Stimulated activated naive B cell treated with anti-CD40 and anti-IgM and Interleukin-4, amounts not matched to agents 10 μg/mL and 1 μg/mL and 100 μg/mL, for 72 hours (primary cell): ENCODE data around the gene SPDYE1.

Experiments
- ATAC-seq, 2 donors: fragments of 150-1000 bp; cut with Tn5 transposase; replicated peaks; 2 replicates each; pipeline ENCODE4 v1.10.0; 2021; ENCODE audit warnings: moderate library complexity in 1 of 2
- DNase-seq: peaks from one replicate; pipeline ENCODE4 v3.0.0; 2021
- H3K27ac Mint-ChIP-seq: one replicate; pipeline ENCODE4 v1.8.0; 2022; ENCODE audit warnings: mild to moderate bottlenecking, mixed read lengths
- H3K27me3 Mint-ChIP-seq, 2 donors: one replicate each; pipeline ENCODE4 v1.8.0; 2022; ENCODE audit warnings: mixed read lengths in 2 of 2
- H3K36me3 Mint-ChIP-seq, 2 donors: one replicate each; pipeline ENCODE4 v1.8.0; 2022; ENCODE audit warnings: mixed read lengths in 2 of 2, mild to moderate bottlenecking in 1 of 2
- H3K4me1 Mint-ChIP-seq, 2 donors: one replicate each; pipeline ENCODE4 v1.8.0; 2022; ENCODE audit warnings: mixed read lengths in 2 of 2, mild to moderate bottlenecking in 1 of 2
- H3K4me3 Mint-ChIP-seq, 2 donors: one replicate each; pipeline ENCODE4 v1.8.0; 2022; ENCODE audit warnings: mild to moderate bottlenecking in 2 of 2, mixed read lengths in 2 of 2, moderate library complexity in 1 of 2
- H3K9me3 Mint-ChIP-seq, 2 donors: one replicate each; pipeline ENCODE4 v1.8.0; 2022; ENCODE audit warnings: mixed read lengths in 2 of 2, mild to moderate bottlenecking in 1 of 2

Gene SPDYE1

DNA sequence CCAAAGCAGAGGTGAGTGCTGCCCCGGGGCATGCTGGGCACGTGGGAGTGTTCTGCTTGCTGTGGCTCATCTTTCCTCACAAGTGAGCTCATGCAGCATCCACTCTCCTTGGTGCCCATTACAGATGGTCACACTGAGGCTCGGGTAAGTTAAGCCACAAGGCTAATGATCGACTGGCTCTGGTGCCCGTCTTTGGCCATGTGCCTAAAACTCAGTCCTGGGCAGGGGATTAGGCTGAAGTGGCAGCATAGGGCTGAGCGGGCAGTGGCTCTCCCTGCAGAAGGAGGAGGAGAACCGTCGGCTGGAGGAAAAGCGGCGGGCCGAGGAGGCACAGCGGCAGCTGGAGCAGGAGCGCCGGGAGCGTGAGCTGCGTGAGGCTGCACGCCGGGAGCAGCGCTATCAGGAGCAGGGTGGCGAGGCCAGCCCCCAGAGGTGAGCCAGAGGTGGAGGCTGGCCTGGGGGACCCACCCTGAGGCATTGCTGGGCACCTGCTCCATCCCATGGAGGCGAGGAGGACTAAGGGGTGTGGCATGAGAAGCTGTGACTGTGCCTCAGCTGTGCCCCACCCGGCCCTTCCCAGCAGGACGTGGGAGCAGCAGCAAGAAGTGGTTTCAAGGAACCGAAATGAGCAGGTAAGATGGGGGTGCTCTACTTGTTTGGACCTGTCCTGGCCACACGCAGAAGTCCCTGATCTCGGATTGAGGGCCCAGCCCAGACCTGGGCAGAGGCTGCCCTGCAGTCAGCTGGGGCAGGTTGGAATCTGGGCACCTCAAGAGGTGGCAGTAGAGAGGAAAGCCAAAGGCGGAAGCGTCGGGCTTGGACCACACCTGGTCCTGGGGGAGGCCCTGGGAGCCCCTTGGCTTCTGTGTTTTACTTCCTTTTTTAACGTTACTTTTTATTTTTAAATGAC lies 60.4 kb downstream of the SPDYE1 start:
- no peaks in the 10 kb centered on the region for H3K9me3 Mint-ChIP-seq
- peak overlapping the region; percentile 75 to 80 for H3K4me3 Mint-ChIP-seq
- H3K27me3 Mint-ChIP-seq: no peaks in the 10 kb centered on the region
- H3K36me3 Mint-ChIP-seq: peaks cover 61 to 81% of the 10 kb centered on the region in 2 donors
- peak overlapping the region; percentile 99 for H3K27ac Mint-ChIP-seq
- peaks cover 48 to 88% of the 10 kb centered on the region in 2 donors for H3K4me1 Mint-ChIP-seq
- peak; percentile 44 for DNase-seq
- peak; percentile 62 to 63 for ATAC-seq

- Mint-ChIP-seq H3K36me3 (peaks cover 59 to 81% of the 10 kb centered on the region in 2 donors), H3K9me3 (no peaks in the 10 kb centered on the region), H3K27me3 (no peaks in the 10 kb centered on the region), H3K27ac (peak overlapping the region; percentile 99), H3K4me1 (peaks cover 49 to 94% of the 10 kb centered on the region in 2 donors), H3K4me3 (peak overlapping the region; percentile 75 to 80)
- ATAC-seq (peak; percentile 38 to 44), DNase-seq (no peak)
Observed at GRCh38 chr7:44058759-44059218, 61.1 kb downstream of the SPDYE1 start.

DNA sequence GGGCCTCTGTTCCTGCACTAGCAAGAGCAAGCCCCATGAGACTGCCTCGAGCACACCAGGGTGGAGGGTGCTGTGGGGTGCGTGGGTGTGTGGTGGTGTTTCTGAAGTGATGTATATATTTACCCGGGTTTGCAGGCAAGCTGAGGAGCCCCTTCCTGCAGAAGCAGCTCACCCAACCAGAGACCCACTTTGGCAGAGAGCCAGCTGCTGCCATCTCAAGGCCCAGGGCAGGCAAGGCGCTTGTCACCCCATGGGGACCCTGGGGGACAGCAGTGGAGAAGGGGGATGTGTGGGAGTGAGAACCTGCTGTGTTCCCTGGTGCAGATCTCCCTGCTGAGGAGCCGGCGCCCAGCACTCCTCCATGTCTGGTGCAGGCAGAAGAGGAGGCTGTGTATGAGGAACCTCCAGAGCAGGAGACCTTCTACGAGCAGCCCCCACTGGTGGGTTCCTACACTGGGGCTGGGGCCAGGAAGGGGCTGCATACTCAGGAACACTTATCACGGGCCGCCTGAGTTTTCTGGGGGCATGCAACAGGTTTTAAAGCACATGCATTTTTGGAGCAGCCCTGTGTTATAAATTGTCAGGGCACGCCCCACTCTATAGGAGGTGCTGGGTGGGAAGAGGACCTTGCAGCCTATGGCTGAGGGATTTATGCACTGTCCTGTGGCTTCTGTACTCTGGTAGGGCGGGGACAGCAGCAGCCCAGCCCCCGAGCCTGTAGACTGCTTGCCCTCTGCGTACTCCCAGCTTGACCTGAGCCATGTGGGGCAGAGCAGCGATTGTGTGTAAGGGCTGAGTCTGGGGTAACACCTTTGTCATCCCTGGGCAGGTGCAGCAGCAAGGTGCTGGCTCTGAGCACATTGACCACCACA lies 61.8 kb downstream of the SPDYE1 start:
- DNase-seq: peak; percentile 79

More for the DNA sequence above, 61.8 kb downstream of the SPDYE1 start:
- Mint-ChIP-seq H3K4me1 (peaks cover 52 to 100% of the 10 kb centered on the region in 2 donors), H3K36me3 (peaks cover 56 to 78% of the 10 kb centered on the region in 2 donors), H3K27me3 (no peaks in the 10 kb centered on the region), H3K9me3 (no peaks in the 10 kb centered on the region), H3K4me3 (peak overlapping the region; percentile 75 to 80), H3K27ac (peak overlapping the region; percentile 99)
- peak; percentile 92 to 93 for ATAC-seq
